GM19099 (cell line): ENCODE data around the gene ANKRD13D.

Experiments
- POLR2A ChIP-seq: IDR thresholded peaks from 3 replicates; pipeline ENCODE4 v1.6.1; 2011; ENCODE audit warnings: low read depth; ENCODE audit not compliant: insufficient read length; ENCODE audit errors: extremely low read depth

The ANKRD13D gene

GRCh38 chr11:67300756-67301312 lies 11.7 kb downstream of the ANKRD13D start:
- no peak for TF ChIP-seq POLR2A

- TF ChIP-seq POLR2A = no peak
These were observed 12.3 kb downstream of the ANKRD13D start for GRCh38 chr11:67301313-67301921.

- no peak for TF ChIP-seq POLR2A
These were observed 12.9 kb downstream of the ANKRD13D start for GRCh38 chr11:67301951-67302516.

GRCh38 chr11:67302571-67303131 lies 13.5 kb downstream of the ANKRD13D start:
- no peak for TF ChIP-seq POLR2A

- TF ChIP-seq POLR2A = no peak
These were observed 14.2 kb downstream of the ANKRD13D start, which contains the start of gene SSH3 for GRCh38 chr11:67303132-67303834. TSS of gene SSH3 (plus strand) at chr11:67303530. CDS start at chr11:67303626, 96 bp downstream.

- no peak for TF ChIP-seq POLR2A
These were observed 14.8 kb downstream of the ANKRD13D start for GRCh38 chr11:67303835-67304411.

GRCh38 chr11:67304511-67305113 lies 15.5 kb downstream of the ANKRD13D start:
- no peak for TF ChIP-seq POLR2A

GRCh38 chr11:67306769-67307544 lies 17.9 kb downstream of the ANKRD13D start:
- TF ChIP-seq POLR2A = no peak

GRCh38 chr11:67307545-67308001 lies 18.5 kb downstream of the ANKRD13D start:
- no peak for TF ChIP-seq POLR2A

GRCh38 chr11:67308031-67308866 lies 19.1 kb downstream of the ANKRD13D start:
- TF ChIP-seq POLR2A = no peak

GRCh38 chr11:67309166-67309565 lies 20.1 kb downstream of the ANKRD13D start:
- TF ChIP-seq POLR2A = no peak

GRCh38 chr11:67309661-67310061 lies 20.6 kb downstream of the ANKRD13D start:
- no peak for TF ChIP-seq POLR2A
